NCI-H1436 treated with DMSO at 0.1 percent for 48 hours (cell line): ENCODE data around the gene RBPMS2.

Experiments used
- DNase-seq: peaks from one replicate; lab custom pipeline; 2025; lab: John Stamatoyannopoulos, UW

The RBPMS2 gene

DNA sequence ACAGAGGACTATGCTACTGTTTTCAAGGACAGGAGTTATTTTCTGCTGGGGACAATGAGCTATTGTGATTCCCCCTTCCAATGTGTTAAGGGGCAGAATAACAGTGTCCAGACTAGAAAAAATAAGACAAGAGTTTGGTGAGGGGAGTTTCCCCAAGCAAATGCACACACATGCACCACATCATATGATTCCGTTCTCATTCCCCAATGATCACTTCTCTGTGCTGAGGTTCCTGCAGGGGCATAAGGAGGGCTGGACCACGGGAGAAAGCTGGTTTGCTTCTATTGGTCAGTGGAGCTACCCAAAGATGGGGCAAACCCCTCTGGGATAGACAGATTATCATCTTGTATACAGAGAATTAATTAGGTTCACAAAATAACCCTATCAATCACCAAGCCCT, 80.6 kb downstream of the RBPMS2 start:
- DNase-seq = no peak

DNA sequence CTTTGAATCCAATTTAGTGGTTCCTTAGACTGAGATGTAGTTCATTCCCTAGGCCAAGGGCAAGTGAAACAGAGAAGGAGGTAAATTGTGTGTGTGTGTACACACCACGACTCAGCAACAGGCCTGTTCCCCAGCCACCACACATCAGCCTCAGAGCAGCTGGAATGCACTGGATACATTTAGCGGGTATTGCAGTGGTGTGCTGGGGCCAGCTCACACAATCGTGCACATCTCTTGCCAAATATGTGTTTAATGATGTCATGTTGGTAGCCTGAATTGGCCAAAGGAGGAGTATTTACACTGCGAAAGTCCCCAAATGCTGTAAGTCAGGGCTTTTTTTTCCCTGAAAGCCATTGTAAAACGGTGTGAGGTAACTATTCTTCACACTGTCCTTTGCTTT, 82.3 kb downstream of the RBPMS2 start:
- DNase-seq = no peak

- no peak for DNase-seq
These were observed 83.4 kb downstream of the RBPMS2 start for GRCh38 chr15:64691896-64692565.

- no peak for DNase-seq
These were observed 84.7 kb downstream of the RBPMS2 start for GRCh38 chr15:64690578-64691296.

GRCh38 chr15:64690008-64690407, 85.4 kb downstream of the RBPMS2 start:
- no peak for DNase-seq
